ENCODE measurements around the gene DGKD. TPM values are rescaled to one million over a fixed set of nuclear protein-coding genes. Genes with fewer than 3 reads are reported as not detected.

The DGKD gene
- total and polyA plus RNA-seq, 2 donors (not counting 1 experiment from before 2014, with no cell fraction given) = 6.0 to 9.9 TPM

DNA sequence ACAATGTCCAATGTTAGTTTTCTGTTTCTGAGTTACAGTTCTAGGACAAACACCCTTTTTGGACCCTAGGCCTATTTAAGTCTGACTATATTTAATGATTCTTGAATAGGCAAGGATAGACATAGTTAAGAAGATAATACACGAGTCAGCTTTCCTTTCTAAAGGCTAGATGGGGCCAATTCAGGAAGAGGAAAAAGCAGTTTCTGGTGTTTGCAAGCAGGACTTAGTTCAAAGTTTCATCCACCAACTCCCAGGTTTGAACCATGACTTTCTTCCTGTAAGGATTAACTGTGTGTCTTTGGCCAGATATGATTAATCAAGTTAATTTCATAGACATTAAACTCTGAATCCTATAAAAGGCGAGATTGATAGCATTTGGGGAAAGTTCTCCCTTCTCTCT, 145.6 kb downstream of the DGKD start:
- H3K4me2 ChIP-seq (ENCODE audit: extremely low read depth, insufficient read depth, low read length) = no peak overlapping the region
- peaks cover 2% of the 10 kb centered on the region for H3K4me1 ChIP-seq (ENCODE audit: control insufficient read depth, extremely low read depth, insufficient read depth, low read length)
- TF ChIP-seq EZH2 (IDR thresholded peaks at IDR 0.05; ENCODE audit: low read length, missing control alignments) = no peak
- TF ChIP-seq, protein P1, sequence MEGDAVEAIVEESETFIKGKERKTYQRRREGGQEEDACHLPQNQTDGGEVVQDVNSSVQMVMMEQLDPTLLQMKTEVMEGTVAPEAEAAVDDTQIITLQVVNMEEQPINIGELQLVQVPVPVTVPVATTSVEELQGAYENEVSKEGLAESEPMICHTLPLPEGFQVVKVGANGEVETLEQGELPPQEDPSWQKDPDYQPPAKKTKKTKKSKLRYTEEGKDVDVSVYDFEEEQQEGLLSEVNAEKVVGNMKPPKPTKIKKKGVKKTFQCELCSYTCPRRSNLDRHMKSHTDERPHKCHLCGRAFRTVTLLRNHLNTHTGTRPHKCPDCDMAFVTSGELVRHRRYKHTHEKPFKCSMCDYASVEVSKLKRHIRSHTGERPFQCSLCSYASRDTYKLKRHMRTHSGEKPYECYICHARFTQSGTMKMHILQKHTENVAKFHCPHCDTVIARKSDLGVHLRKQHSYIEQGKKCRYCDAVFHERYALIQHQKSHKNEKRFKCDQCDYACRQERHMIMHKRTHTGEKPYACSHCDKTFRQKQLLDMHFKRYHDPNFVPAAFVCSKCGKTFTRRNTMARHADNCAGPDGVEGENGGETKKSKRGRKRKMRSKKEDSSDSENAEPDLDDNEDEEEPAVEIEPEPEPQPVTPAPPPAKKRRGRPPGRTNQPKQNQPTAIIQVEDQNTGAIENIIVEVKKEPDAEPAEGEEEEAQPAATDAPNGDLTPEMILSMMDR (conservative IDR thresholded peaks at IDR 0.05 in 1 of 2, IDR thresholded peaks at IDR 0.05 in 1 of 2; ENCODE audit: low read depth in 1 of 2, low read length in 2 of 2) = no peak
- no peaks in the 10 kb centered on the region for H4K20me1 ChIP-seq (ENCODE audit: control insufficient read depth, extremely low read depth, insufficient read depth, low read length)
- H3K36me3 ChIP-seq (ENCODE audit: control insufficient read depth, insufficient read depth, low read length) = no peaks in the 10 kb centered on the region
- H3K9me3 ChIP-seq (ENCODE audit: control insufficient read depth, insufficient read depth, low read depth, low read length) = no peaks in the 10 kb centered on the region
- H3K79me2 ChIP-seq (ENCODE audit: control insufficient read depth, insufficient read depth, low read length) = no peaks in the 10 kb centered on the region
- no peak overlapping the region for H3K9ac ChIP-seq (ENCODE audit: insufficient read depth, low read length)
- H3K27me3 ChIP-seq (ENCODE audit: control insufficient read depth, insufficient read depth, low read length) = no peaks in the 10 kb centered on the region
- no peak overlapping the region for H3K27ac ChIP-seq (ENCODE audit: insufficient read depth, low read length)
- no peak for DNase-seq (ENCODE audit: low read depth in 2 of 2)
- no peak overlapping the region for H2AFZ ChIP-seq (ENCODE audit: low read length)
- no peak overlapping the region for H3K4me3 ChIP-seq (replicated peaks in 1 of 4; ENCODE audit: control extremely low read depth in 1 of 4, insufficient read depth in 1 of 4, low read depth in 3 of 4, low read length in 4 of 4)

DNA sequence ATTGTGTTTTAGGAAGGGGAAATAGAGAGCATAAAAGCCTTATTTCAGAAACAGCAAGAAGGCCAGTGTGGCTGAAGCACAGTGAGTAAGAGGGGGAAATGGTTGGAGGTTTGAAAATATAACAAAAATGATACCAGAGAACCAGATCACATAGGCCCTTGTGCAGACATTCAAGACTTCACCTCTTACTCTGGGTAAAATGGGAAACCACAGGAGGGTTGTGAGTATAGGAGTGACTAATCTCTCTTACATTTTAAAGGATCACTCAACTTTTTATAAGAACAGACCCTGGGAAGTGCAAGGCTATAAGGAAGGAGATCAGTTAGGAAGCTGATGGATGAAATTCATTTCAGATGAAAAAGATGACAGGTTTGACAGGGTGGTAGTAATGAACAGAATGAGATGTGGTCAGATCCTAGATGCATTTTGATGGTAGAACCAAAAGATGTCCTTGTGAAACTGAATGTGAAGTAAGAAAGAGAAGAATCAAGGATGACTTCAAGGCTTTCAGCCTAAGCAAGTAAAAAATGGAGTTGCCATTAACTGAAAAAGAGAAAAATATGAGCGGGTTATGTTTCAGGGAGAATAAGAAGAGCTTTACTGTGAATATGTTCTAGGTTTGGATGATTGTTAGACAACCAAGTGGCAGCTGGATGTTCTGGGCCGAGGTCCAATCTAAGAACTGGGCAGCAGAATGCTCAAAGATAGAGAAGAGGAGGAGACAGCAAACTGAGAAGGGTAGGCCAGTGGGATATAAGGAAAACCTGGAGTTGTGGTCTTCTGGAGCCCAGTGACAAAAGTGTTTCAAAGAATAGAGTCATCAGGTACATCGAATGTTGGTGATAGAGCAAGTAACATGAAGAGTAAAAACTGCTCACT, 147.1 kb downstream of the DGKD start:
- H3K27me3 ChIP-seq (ENCODE audit: control insufficient read depth, insufficient read depth, low read length) = no peaks in the 10 kb centered on the region
- H4K20me1 ChIP-seq (ENCODE audit: control insufficient read depth, extremely low read depth, insufficient read depth, low read length) = no peaks in the 10 kb centered on the region
- H3K9ac ChIP-seq (ENCODE audit: insufficient read depth, low read length) = no peak overlapping the region
- H3K27ac ChIP-seq (ENCODE audit: insufficient read depth, low read length) = no peak overlapping the region
- H3K4me1 ChIP-seq (ENCODE audit: control insufficient read depth, extremely low read depth, insufficient read depth, low read length) = peaks cover 2% of the 10 kb centered on the region
- no peak overlapping the region for H2AFZ ChIP-seq (ENCODE audit: low read length)
- H3K9me3 ChIP-seq (ENCODE audit: control insufficient read depth, insufficient read depth, low read depth, low read length) = no peaks in the 10 kb centered on the region
- no peak overlapping the region for H3K4me3 ChIP-seq (replicated peaks in 1 of 4; ENCODE audit: control extremely low read depth in 1 of 4, insufficient read depth in 1 of 4, low read depth in 3 of 4, low read length in 4 of 4)
- H3K36me3 ChIP-seq (ENCODE audit: control insufficient read depth, insufficient read depth, low read length) = no peaks in the 10 kb centered on the region
- no peaks in the 10 kb centered on the region for H3K79me2 ChIP-seq (ENCODE audit: control insufficient read depth, insufficient read depth, low read length)
- DNase-seq (ENCODE audit: low read depth in 2 of 2) = peak; percentile 26 to 86
- TF ChIP-seq EZH2 (IDR thresholded peaks at IDR 0.05; ENCODE audit: low read length, missing control alignments) = no peak
- TF ChIP-seq, protein P1 (conservative IDR thresholded peaks at IDR 0.05 in 1 of 2, IDR thresholded peaks at IDR 0.05 in 1 of 2; ENCODE audit: low read depth in 1 of 2, low read length in 2 of 2) = no peak
- no peak overlapping the region for H3K4me2 ChIP-seq (ENCODE audit: extremely low read depth, insufficient read depth, low read length)

DNA sequence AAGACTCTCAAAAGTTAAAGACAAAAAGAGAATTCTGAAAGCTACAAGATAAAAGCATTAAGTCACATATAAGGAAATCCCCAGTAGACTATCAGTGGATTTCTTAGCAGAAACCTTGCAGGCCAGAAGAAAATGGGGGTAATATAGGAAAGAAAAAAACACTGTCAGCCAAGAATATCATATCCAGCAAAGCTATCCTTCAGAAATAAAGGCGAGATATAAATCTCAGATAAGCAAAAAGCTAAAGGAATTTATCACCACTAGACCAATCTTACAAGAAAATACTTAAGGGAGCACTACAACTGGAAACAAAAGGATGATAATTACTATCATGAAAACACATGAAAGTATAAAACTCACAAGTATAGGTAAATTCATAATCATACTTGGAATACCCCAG, 149.2 kb downstream of the DGKD start:
- DNase-seq (ENCODE audit: low read depth in 2 of 2) = no peak
- Histone ChIP-seq H3K27ac (ENCODE audit: insufficient read depth, low read length) (no peak overlapping the region), H3K9ac (ENCODE audit: insufficient read depth, low read length) (no peak overlapping the region)

More for the DNA sequence above, 149.2 kb downstream of the DGKD start:
- H3K4me3 ChIP-seq (replicated peaks in 1 of 4; ENCODE audit: control extremely low read depth in 1 of 4, insufficient read depth in 1 of 4, low read depth in 3 of 4, low read length in 4 of 4) = no peak overlapping the region
- TF ChIP-seq EZH2 (IDR thresholded peaks at IDR 0.05; ENCODE audit: low read length, missing control alignments) = no peak
- TF ChIP-seq, protein P1 (conservative IDR thresholded peaks at IDR 0.05 in 1 of 2, IDR thresholded peaks at IDR 0.05 in 1 of 2; ENCODE audit: low read depth in 1 of 2, low read length in 2 of 2) = no peak
- H3K27me3 ChIP-seq (ENCODE audit: control insufficient read depth, insufficient read depth, low read length) = no peaks in the 10 kb centered on the region
- no peaks in the 10 kb centered on the region for H4K20me1 ChIP-seq (ENCODE audit: control insufficient read depth, extremely low read depth, insufficient read depth, low read length)
- H2AFZ ChIP-seq (ENCODE audit: low read length) = no peak overlapping the region
- H3K4me1 ChIP-seq (ENCODE audit: control insufficient read depth, extremely low read depth, insufficient read depth, low read length) = peaks cover 2% of the 10 kb centered on the region
- H3K79me2 ChIP-seq (ENCODE audit: control insufficient read depth, insufficient read depth, low read length) = no peaks in the 10 kb centered on the region
- no peaks in the 10 kb centered on the region for H3K9me3 ChIP-seq (ENCODE audit: control insufficient read depth, insufficient read depth, low read depth, low read length)
- H3K36me3 ChIP-seq (ENCODE audit: control insufficient read depth, insufficient read depth, low read length) = no peaks in the 10 kb centered on the region
- no peak overlapping the region for H3K4me2 ChIP-seq (ENCODE audit: extremely low read depth, insufficient read depth, low read length)

Data from fibroblast of lung (primary cell).